ENCODE measurements around the gene TCF7. TPM values are rescaled to one million over a fixed set of nuclear protein-coding genes. Genes with fewer than 3 reads are reported as not detected.

Gene TCF7
- total and polyA plus RNA-seq, 4 donors, result 1.3 to 2.7 (median 2.2) TPM

- Histone ChIP-seq H3K27me3 (ENCODE audit: control insufficient read depth in 4 of 4, insufficient read depth in 4 of 4, low read length in 3 of 4) (no peaks in the 10 kb centered on the region), H3K9me3 (ENCODE audit: control insufficient read depth in 4 of 4, low read length in 3 of 4) (no peaks in the 10 kb centered on the region), H3K4me1 (ENCODE audit: control insufficient read depth in 4 of 4, insufficient read depth in 4 of 4, low read length in 3 of 4) (peaks cover 10 to 18% (median 13%) of the 10 kb centered on the region in 4 donors), H3K27ac (ENCODE audit: low read depth in 1 of 2, low read length in 2 of 2) (no peak overlapping the region), H3K4me3 (ENCODE audit: low read depth in 1 of 3, low read length in 3 of 3) (no peak overlapping the region), H3K9ac (ENCODE audit: low read depth in 1 of 2, low read length in 2 of 2) (no peak overlapping the region), H3K36me3 (ENCODE audit: control insufficient read depth in 4 of 4, insufficient read depth in 3 of 4, low read depth in 1 of 4, low read length in 3 of 4) (no peaks in the 10 kb centered on the region)
- 83% methylated on average over 10 of the region's 10 CpGs for WGBS
- DNase-seq (ENCODE audit: low spot score), result no peak
- TF ChIP-seq TAF1 (conservative IDR thresholded peaks at IDR 0.05), result no peak
- TF ChIP-seq FOXA2 (IDR thresholded peaks at IDR 0.05), result no peak
- no peak for TF ChIP-seq RXRA (IDR thresholded peaks at IDR 0.05)
- no peak for TF ChIP-seq NR2F2 (IDR thresholded peaks at IDR 0.05)
- TF ChIP-seq GABPA (IDR thresholded peaks at IDR 0.05 in 1 of 2, conservative IDR thresholded peaks at IDR 0.05 in 1 of 2), result no peak
- TF ChIP-seq ATF3 (IDR thresholded peaks at IDR 0.05), result no peak
- TF ChIP-seq HNF4G (IDR thresholded peaks at IDR 0.05), result no peak
- TF ChIP-seq EGR1 (IDR thresholded peaks at IDR 0.05; ENCODE audit: low read depth in 2 of 2), result no peak
- no peak for TF ChIP-seq YY1 (IDR thresholded peaks at IDR 0.05)
- no peak for TF ChIP-seq RAD21 (IDR thresholded peaks at IDR 0.05)
- no peak for TF ChIP-seq ZBTB33 (IDR thresholded peaks at IDR 0.05)
- no peak for TF ChIP-seq SP1 (IDR thresholded peaks at IDR 0.05)
- no peak for TF ChIP-seq HNF4A (conservative IDR thresholded peaks at IDR 0.05)
Measured at GRCh38 chr5:134100283-134101091, 14.0 kb upstream of the TCF7 start.

GRCh38 chr5:134101686-134102439 is 12.6 kb upstream of the TCF7 start:
- no peaks in the 10 kb centered on the region for H3K9me3 ChIP-seq (ENCODE audit: control insufficient read depth in 4 of 4, low read length in 3 of 4)
- 50% methylated on average over 20 of the region's 20 CpGs for WGBS
- no peak overlapping the region for H3K9ac ChIP-seq (ENCODE audit: low read depth in 1 of 2, low read length in 2 of 2)
- H3K4me1 ChIP-seq (ENCODE audit: control insufficient read depth in 4 of 4, insufficient read depth in 4 of 4, low read length in 3 of 4), result peaks cover 10 to 18% (median 13%) of the 10 kb centered on the region in 4 donors
- DNase-seq (ENCODE audit: low spot score), result peak; percentile 84
- TF ChIP-seq RAD21 (IDR thresholded peaks at IDR 0.05) (peak; percentile 69 to 79), FOXA2 (IDR thresholded peaks at IDR 0.05) (no peak)
- TF ChIP-seq, protein P1, sequence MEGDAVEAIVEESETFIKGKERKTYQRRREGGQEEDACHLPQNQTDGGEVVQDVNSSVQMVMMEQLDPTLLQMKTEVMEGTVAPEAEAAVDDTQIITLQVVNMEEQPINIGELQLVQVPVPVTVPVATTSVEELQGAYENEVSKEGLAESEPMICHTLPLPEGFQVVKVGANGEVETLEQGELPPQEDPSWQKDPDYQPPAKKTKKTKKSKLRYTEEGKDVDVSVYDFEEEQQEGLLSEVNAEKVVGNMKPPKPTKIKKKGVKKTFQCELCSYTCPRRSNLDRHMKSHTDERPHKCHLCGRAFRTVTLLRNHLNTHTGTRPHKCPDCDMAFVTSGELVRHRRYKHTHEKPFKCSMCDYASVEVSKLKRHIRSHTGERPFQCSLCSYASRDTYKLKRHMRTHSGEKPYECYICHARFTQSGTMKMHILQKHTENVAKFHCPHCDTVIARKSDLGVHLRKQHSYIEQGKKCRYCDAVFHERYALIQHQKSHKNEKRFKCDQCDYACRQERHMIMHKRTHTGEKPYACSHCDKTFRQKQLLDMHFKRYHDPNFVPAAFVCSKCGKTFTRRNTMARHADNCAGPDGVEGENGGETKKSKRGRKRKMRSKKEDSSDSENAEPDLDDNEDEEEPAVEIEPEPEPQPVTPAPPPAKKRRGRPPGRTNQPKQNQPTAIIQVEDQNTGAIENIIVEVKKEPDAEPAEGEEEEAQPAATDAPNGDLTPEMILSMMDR (IDR thresholded peaks at IDR 0.05; ENCODE audit: low read depth, low read length, missing input control), result peak; percentile 83
- no peaks in the 10 kb centered on the region for H3K27me3 ChIP-seq (ENCODE audit: control insufficient read depth in 4 of 4, insufficient read depth in 4 of 4, low read length in 3 of 4)
- no peak overlapping the region for H3K27ac ChIP-seq (ENCODE audit: low read depth in 1 of 2, low read length in 2 of 2)
- H3K36me3 ChIP-seq (ENCODE audit: control insufficient read depth in 4 of 4, insufficient read depth in 3 of 4, low read depth in 1 of 4, low read length in 3 of 4), result no peaks in the 10 kb centered on the region
- H3K4me3 ChIP-seq (ENCODE audit: low read depth in 1 of 3, low read length in 3 of 3), result no peak overlapping the region

Data from liver (tissue), 9 donors.